ENCODE results near the gene IRAG1. TPM values are rescaled to one million over a fixed set of nuclear protein-coding genes. Genes with fewer than 3 reads are reported as not detected.

The IRAG1 gene
- total RNA-seq, 1 experiment from 2014 or later = not detected

DNA sequence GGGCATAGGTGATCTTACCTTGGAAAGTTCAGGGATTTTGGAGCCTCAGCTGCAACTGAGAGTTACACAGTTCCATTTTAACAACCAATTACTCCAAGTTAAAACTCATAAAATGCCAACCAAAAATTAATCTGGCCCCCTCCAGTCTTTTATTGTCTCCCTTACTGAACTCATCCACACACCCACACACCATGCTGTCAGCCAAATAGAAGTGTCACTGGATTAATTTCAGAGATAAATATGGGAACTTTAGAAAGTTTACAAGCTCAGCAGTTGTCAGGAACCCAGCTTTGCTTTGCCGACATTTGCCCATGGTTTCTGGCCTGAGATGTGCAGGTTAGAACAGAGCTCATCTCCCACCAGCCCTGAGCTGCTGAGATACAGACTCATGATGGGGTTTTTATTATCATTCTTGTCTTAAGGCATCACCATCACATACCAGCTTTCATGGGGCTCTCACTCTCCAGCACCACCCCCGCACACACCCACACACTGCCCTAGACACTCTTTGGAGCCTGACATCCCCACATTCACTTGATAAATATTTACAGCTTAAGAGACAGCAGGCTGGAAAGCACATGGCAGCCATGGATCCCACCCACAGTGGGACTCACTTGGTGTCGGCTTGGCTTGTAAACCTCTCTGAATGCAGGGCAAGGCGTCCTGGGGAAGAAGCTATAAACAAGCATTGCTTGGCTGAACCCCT, 33.7 kb upstream of the IRAG1 start:
- H3K4me3 Mint-ChIP-seq (ENCODE audit: low read depth, unreplicated experiment) = no peak overlapping the region
- intact Hi-C loops (cut with micrococcal nuclease; ENCODE audit: unreplicated experiment) = no loop called here
- peaks cover 90% of the 10 kb centered on the region for H3K27me3 Mint-ChIP-seq (ENCODE audit: unreplicated experiment)
- no TSS peak for BruUV-seq (replicated peaks)
- H3K4me1 Mint-ChIP-seq (ENCODE audit: low read depth, unreplicated experiment) = no peaks in the 10 kb centered on the region
- no peaks in the 10 kb centered on the region for H3K36me3 Mint-ChIP-seq (ENCODE audit: insufficient read depth, unreplicated experiment)
- TF ChIP-seq, protein P1, sequence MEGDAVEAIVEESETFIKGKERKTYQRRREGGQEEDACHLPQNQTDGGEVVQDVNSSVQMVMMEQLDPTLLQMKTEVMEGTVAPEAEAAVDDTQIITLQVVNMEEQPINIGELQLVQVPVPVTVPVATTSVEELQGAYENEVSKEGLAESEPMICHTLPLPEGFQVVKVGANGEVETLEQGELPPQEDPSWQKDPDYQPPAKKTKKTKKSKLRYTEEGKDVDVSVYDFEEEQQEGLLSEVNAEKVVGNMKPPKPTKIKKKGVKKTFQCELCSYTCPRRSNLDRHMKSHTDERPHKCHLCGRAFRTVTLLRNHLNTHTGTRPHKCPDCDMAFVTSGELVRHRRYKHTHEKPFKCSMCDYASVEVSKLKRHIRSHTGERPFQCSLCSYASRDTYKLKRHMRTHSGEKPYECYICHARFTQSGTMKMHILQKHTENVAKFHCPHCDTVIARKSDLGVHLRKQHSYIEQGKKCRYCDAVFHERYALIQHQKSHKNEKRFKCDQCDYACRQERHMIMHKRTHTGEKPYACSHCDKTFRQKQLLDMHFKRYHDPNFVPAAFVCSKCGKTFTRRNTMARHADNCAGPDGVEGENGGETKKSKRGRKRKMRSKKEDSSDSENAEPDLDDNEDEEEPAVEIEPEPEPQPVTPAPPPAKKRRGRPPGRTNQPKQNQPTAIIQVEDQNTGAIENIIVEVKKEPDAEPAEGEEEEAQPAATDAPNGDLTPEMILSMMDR (IDR thresholded peaks at IDR 0.05; ENCODE audit: unreplicated experiment) = no peak
- DNase-seq = no peak
- H3K27ac Mint-ChIP-seq (ENCODE audit: unreplicated experiment) = no peak overlapping the region
- CTCF ChIA-PET = interaction anchor here (0.7 to 1.2 kb wide), 2 partner anchors 282 to 321 kb away, joined by 3 to 6 read pairs; no protein-coding TSS in a partner anchor
- peaks cover 2% of the 10 kb centered on the region for H3K9me3 Mint-ChIP-seq (ENCODE audit: low read depth, unreplicated experiment)

DNA sequence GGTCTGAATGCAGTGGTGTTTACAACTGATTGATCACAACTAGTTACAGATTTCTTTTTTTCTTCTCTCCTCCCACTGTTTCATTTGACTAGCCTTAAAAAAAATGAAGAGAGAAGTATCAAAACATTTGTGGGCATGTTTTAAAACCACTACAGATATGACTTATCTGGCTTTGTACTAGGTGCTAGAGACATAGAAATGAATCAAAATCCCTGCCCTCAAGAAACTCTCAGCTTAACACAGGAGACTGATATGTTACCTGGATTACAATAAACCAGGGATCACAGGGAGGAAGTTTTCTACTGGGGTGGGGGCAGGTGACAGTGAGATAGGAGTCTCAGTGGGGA, 32.3 kb upstream of the IRAG1 start:
- TF ChIP-seq, protein P1 (IDR thresholded peaks at IDR 0.05; ENCODE audit: unreplicated experiment) = no peak
- intact Hi-C loops (cut with micrococcal nuclease; ENCODE audit: unreplicated experiment) = no loop called here
- Mint-ChIP-seq H3K36me3 (ENCODE audit: insufficient read depth, unreplicated experiment) (no peaks in the 10 kb centered on the region), H3K9me3 (ENCODE audit: low read depth, unreplicated experiment) (no peaks in the 10 kb centered on the region), H3K27me3 (ENCODE audit: unreplicated experiment) (peaks cover 87% of the 10 kb centered on the region), H3K27ac (ENCODE audit: unreplicated experiment) (no peak overlapping the region), H3K4me1 (ENCODE audit: low read depth, unreplicated experiment) (no peaks in the 10 kb centered on the region), H3K4me3 (ENCODE audit: low read depth, unreplicated experiment) (no peak overlapping the region)
- CTCF ChIA-PET = no interaction called here
- no peak for DNase-seq
- no TSS peak for BruUV-seq (replicated peaks)

DNA sequence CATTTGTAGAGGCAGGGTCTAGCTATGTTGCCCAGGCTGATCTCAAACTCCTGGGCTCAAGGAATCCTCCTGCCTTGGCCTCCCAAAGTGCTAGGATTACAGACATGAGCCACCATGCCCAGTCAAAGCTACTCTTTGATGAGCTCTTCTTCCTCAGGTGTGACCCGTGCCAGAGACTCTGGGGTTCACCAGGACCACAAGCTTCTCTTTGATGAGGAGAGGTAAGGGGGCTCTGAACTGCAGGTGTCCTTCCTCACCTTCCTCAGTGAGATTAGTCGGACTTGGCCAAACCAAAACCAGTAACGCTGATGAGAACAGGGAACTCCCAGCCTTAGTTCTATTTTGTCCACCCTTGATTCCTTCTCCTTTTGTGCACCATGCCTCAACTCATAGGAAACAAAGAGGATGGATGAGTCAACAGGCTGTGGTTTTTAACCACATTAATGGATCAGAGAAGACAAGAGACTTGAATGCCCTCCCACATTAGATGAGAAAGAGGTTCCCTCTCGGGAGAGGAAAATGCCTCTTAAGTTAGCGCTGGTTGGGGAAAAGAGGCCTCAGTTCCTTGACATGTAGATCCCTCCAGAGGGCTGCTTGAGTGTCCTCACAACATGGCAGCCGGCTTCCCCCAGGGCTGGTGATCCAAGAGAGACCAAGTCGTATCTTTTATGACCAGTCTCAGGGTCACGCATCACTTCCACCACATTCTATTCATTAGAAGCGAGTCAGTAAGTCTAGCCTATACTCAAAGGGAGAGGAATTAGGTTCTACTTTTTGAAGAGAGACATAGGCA, 31.8 kb upstream of the IRAG1 start:
- CTCF ChIA-PET = no interaction called here
- peaks cover 81% of the 10 kb centered on the region for H3K27me3 Mint-ChIP-seq (ENCODE audit: unreplicated experiment)
- TF ChIP-seq, protein P1 (IDR thresholded peaks at IDR 0.05; ENCODE audit: unreplicated experiment) = no peak
- no peak overlapping the region for H3K4me3 Mint-ChIP-seq (ENCODE audit: low read depth, unreplicated experiment)
- no peaks in the 10 kb centered on the region for H3K36me3 Mint-ChIP-seq (ENCODE audit: insufficient read depth, unreplicated experiment)
- no peak for DNase-seq
- H3K27ac Mint-ChIP-seq (ENCODE audit: unreplicated experiment) = no peak overlapping the region
- no peaks in the 10 kb centered on the region for H3K9me3 Mint-ChIP-seq (ENCODE audit: low read depth, unreplicated experiment)
- BruUV-seq (replicated peaks) = no TSS peak
- no peaks in the 10 kb centered on the region for H3K4me1 Mint-ChIP-seq (ENCODE audit: low read depth, unreplicated experiment)
- intact Hi-C loops (cut with micrococcal nuclease; ENCODE audit: unreplicated experiment) = no loop called here

DNA sequence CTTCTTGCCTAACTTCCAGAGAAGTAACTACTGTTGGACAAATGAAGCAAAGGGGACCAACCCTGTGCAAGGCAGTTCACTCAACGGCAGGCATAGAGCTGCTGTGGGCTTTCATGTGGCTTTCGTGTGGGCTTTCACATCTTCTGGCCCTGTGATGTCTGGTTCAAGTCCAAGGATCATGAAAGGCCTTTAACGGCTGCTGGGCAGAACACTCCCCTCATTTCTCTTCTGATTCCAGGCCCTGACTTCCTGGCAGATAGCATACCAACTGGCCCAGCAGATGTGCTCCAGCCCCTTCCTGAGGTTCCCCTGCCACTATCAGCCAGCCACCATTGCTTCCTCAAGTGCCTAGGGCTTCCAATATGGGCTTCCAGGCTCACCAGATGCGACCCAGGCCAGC, 28.8 kb upstream of the IRAG1 start:
- Mint-ChIP-seq H3K27ac (ENCODE audit: unreplicated experiment) (no peak overlapping the region), H3K9me3 (ENCODE audit: low read depth, unreplicated experiment) (no peaks in the 10 kb centered on the region), H3K4me1 (ENCODE audit: low read depth, unreplicated experiment) (no peaks in the 10 kb centered on the region), H3K4me3 (ENCODE audit: low read depth, unreplicated experiment) (no peak overlapping the region), H3K36me3 (ENCODE audit: insufficient read depth, unreplicated experiment) (no peaks in the 10 kb centered on the region), H3K27me3 (ENCODE audit: unreplicated experiment) (peaks cover 78% of the 10 kb centered on the region)
- BruUV-seq (replicated peaks) = no TSS peak
- CTCF ChIA-PET = interaction anchor here (0.7 kb wide), 1 partner anchor 318 kb away, joined by 3 read pairs; no protein-coding TSS in a partner anchor
- intact Hi-C loops (cut with micrococcal nuclease; ENCODE audit: unreplicated experiment) = no loop called here
- no peak for DNase-seq
- TF ChIP-seq, protein P1 (IDR thresholded peaks at IDR 0.05; ENCODE audit: unreplicated experiment) = no peak
